Fibroblast of lung (primary cell): ENCODE results near the gene HMMR.

Experiments used
- EZH2 ChIP-seq: IDR thresholded peaks from 2 replicates; pipeline ENCODE4 v1.5.1; 2012; ENCODE audit warnings: low read length, control low read depth, mild to moderate bottlenecking; ENCODE audit errors: missing control alignments
- TF ChIP-seq, protein P1 (sequence below), 2 donors: IDR thresholded peaks in 1 of 2; conservative IDR thresholded peaks in 1 of 2; 1 replicate in 1 of 2; 2 replicates in 1 of 2; pipeline ENCODE4 v1.5.1; 2011 to 2012; ENCODE audit warnings: low read length in 2 of 2, control low read depth in 1 of 2, inconsistent platforms in 1 of 2, low read depth in 1 of 2, mild to moderate bottlenecking in 1 of 2

DNA sequence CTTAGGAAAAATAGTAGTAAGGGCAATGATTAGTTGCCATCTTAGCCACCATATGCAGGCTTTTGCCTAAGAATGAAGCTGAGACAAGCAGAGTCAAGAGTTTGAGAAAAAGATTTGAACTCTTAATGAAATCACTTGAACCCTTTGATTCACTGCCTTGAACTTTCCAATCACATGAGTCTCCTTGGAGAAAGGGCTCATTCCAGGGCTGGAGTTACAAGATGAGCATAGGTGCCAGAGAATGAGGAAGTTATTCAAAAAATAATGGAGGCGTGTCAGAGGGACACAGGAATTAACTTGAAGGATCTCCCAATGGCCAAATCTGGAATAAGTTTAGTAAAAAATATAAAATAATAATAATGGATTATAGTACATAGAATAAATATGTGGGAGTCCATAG lies 80.3 kb downstream of the HMMR start:
- TF ChIP-seq, protein P1, sequence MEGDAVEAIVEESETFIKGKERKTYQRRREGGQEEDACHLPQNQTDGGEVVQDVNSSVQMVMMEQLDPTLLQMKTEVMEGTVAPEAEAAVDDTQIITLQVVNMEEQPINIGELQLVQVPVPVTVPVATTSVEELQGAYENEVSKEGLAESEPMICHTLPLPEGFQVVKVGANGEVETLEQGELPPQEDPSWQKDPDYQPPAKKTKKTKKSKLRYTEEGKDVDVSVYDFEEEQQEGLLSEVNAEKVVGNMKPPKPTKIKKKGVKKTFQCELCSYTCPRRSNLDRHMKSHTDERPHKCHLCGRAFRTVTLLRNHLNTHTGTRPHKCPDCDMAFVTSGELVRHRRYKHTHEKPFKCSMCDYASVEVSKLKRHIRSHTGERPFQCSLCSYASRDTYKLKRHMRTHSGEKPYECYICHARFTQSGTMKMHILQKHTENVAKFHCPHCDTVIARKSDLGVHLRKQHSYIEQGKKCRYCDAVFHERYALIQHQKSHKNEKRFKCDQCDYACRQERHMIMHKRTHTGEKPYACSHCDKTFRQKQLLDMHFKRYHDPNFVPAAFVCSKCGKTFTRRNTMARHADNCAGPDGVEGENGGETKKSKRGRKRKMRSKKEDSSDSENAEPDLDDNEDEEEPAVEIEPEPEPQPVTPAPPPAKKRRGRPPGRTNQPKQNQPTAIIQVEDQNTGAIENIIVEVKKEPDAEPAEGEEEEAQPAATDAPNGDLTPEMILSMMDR (conservative IDR thresholded peaks at IDR 0.05 in 1 of 2, IDR thresholded peaks at IDR 0.05 in 1 of 2; ENCODE audit: low read depth in 1 of 2, low read length in 2 of 2) = no peak
- no peak for TF ChIP-seq EZH2
